Upper lobe of right lung (tissue), 1 donor: ENCODE results near the gene ANKRD13A. TPM values are rescaled to one million over a fixed set of nuclear protein-coding genes. Genes with fewer than 3 reads are reported as not detected.

ENCODE experiments used
- ATAC-seq: fragments of 200-7000 bp; cut with Tn5 transposase; one replicate; pipeline ENCODE4 v1.9.1; 2020; ENCODE audit warnings: mild to moderate bottlenecking, moderate library complexity
- DNase-seq: peaks from one replicate; pipeline ENCODE4 v3.0.0-alpha.2; 2020
- H3K27ac ChIP-seq: fragments of 200-600 bp; one replicate; pipeline ENCODE4 v1.8.0; 2022
- H3K27me3 ChIP-seq: fragments of 200-600 bp; one replicate; pipeline ENCODE4 v1.8.0; 2022; ENCODE audit warnings: mild to moderate bottlenecking
- H3K36me3 ChIP-seq: fragments of 200-600 bp; one replicate; pipeline ENCODE4 v1.8.0; 2022
- H3K4me1 ChIP-seq: fragments of 200-600 bp; one replicate; pipeline ENCODE4 v1.8.0; 2022
- H3K4me3 ChIP-seq: fragments of 200-600 bp; one replicate; pipeline ENCODE4 v1.8.0; 2022; ENCODE audit warnings: mild to moderate bottlenecking
- H3K9me3 ChIP-seq: fragments of 200-600 bp; one replicate; pipeline ENCODE4 v1.8.0; 2022
- intact Hi-C: fragments of 100-400 bp; cut with DNase I; formaldehyde crosslinking; loops from one replicate; pipeline ENCODE4 v1.11.0; 2022
- total RNA-seq: library from RNA; stranded (reverse); fragmentation: NEBNext Ultra II Directional; extraction: Animal tissue kit (Norgen Biotek cat#: 25700); gene quantifications from one replicate; pipeline ENCODE4 v1.2.1, GENCODE V29; 2021
- TF ChIP-seq, protein P1 (sequence below): fragments of 200-600 bp; IDR thresholded peaks from one replicate; pipeline ENCODE4 v1.8.0; 2022; ENCODE audit warnings: antibody characterized with exemption
- donor health status: DM: no; HTN: yes; CAD: no; lungs with severe emphysema.

The ANKRD13A gene
- total RNA-seq, 1 donor from 2014 or later, result 54.0 TPM

DNA sequence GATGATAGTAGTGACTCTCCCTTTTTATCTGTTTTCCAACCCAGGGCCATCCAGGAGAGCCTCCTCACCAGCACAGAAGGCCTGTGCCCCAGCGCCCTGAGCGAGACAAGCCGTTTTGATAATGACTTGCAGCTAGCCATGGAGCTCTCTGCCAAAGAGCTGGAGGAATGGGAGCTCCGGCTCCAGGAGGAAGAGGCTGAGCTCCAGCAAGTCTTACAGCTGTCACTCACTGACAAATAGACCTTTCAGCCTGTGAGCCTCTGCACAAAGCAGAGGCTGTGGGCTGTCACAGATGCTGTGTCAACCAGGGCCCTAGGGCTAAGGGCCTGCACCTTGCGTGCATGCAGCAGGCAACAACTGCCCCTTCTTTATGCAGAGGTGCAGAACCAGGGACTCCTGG lies 38.1 kb downstream of the ANKRD13A start:
- Histone ChIP-seq H3K27me3 (no peaks in the 10 kb centered on the region), H3K36me3 (peaks cover 68% of the 10 kb centered on the region), H3K4me3 (no peak overlapping the region), H3K9me3 (no peaks in the 10 kb centered on the region), H3K4me1 (peaks cover 17% of the 10 kb centered on the region), H3K27ac (peak overlapping the region; percentile 33)
- no peak for DNase-seq
- TF ChIP-seq, protein P1, sequence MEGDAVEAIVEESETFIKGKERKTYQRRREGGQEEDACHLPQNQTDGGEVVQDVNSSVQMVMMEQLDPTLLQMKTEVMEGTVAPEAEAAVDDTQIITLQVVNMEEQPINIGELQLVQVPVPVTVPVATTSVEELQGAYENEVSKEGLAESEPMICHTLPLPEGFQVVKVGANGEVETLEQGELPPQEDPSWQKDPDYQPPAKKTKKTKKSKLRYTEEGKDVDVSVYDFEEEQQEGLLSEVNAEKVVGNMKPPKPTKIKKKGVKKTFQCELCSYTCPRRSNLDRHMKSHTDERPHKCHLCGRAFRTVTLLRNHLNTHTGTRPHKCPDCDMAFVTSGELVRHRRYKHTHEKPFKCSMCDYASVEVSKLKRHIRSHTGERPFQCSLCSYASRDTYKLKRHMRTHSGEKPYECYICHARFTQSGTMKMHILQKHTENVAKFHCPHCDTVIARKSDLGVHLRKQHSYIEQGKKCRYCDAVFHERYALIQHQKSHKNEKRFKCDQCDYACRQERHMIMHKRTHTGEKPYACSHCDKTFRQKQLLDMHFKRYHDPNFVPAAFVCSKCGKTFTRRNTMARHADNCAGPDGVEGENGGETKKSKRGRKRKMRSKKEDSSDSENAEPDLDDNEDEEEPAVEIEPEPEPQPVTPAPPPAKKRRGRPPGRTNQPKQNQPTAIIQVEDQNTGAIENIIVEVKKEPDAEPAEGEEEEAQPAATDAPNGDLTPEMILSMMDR, result no peak
- intact Hi-C loops, result no loop called here
- ATAC-seq, result no peak

DNA sequence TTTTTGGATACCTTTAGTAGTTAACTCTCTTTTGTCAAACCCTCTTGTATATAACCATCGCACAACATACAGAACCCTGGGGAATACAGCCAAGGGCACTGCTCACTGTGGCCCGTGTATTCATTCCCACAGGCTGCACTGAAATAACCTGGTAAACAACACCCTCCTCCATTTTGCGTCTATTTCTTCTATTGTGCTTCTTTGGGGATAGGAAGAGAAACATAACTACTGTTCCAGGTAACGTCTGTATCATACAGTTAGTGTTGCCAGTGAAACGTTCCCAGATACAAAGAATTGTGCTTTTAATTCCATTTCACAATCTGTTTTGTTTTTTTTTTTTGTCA lies 39.5 kb downstream of the ANKRD13A start:
- peaks cover 25% of the 10 kb centered on the region for H3K4me1 ChIP-seq
- H3K9me3 ChIP-seq, result no peaks in the 10 kb centered on the region
- DNase-seq, result no peak
- peak overlapping the region; percentile 52 for H3K27ac ChIP-seq
- H3K4me3 ChIP-seq, result no peak overlapping the region
- TF ChIP-seq, protein P1, result no peak
- intact Hi-C loops, result no loop called here
- no peaks in the 10 kb centered on the region for H3K27me3 ChIP-seq
- peaks cover 59% of the 10 kb centered on the region for H3K36me3 ChIP-seq
- ATAC-seq, result no peak

DNA sequence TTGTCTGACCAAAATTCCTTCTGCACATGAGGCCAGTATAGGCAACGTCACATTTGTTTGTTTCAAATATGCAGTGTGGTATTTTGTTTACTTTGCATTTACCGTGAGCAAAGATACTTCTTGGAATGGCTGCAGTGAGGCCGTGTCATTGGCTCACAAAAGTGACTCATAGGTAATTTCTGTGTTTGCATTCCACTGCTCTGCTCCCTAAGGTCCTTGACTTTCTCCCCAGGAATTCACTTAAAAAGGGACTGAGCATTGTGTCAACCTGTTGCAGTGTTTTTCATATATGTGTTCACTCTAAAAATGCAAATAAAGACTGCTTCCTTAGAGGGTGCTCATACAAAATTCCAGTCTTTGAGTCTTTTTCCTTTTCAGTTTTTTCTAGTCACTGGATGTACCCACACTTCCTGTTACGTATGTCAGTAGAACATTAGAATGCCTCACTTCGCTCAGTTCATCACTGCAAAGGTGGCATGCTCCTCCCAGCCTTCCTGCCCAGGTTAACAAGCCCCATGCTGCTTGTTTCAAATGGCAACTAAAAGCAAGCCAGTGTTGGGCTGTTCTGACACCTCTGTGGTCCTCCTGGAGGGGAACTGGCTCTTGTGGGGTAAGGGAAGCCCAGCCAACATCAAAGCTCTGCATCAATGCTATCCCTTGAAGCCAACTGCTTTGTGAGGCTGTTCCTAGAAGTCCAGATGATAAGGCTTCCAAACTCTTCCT lies 40.0 kb downstream of the ANKRD13A start:
- ATAC-seq (peak; percentile 90), DNase-seq (no peak)
- no peak overlapping the region for H3K4me3 ChIP-seq
- peak overlapping the region; percentile 79 for H3K27ac ChIP-seq
- intact Hi-C loops, result no loop called here
- H3K4me1 ChIP-seq, result peaks cover 25% of the 10 kb centered on the region
- TF ChIP-seq, protein P1, result no peak
- no peaks in the 10 kb centered on the region for H3K9me3 ChIP-seq
- H3K36me3 ChIP-seq, result peaks cover 59% of the 10 kb centered on the region
- H3K27me3 ChIP-seq, result no peaks in the 10 kb centered on the region

DNA sequence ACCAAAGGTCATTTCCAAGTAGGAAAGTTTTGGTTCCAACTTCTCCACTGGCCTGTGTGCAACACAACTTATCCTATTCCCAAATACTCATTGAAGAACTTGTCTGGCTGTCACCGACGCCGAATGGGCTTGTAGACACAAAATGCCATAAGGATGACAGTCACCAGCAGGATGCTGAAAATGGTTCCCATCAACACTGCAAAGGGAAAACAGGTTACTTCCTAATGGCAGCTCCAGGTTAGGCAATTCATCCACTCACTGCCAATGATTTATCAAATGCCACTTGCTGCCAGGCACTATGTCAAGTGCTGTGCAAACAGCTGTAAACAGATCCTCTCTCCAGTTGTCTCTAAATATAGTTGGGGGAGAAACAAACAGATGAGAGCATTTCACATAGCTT lies 43.0 kb downstream of the ANKRD13A start:
- DNase-seq (no peak), ATAC-seq (no peak)
- no peak overlapping the region for H3K27ac ChIP-seq

DNA sequence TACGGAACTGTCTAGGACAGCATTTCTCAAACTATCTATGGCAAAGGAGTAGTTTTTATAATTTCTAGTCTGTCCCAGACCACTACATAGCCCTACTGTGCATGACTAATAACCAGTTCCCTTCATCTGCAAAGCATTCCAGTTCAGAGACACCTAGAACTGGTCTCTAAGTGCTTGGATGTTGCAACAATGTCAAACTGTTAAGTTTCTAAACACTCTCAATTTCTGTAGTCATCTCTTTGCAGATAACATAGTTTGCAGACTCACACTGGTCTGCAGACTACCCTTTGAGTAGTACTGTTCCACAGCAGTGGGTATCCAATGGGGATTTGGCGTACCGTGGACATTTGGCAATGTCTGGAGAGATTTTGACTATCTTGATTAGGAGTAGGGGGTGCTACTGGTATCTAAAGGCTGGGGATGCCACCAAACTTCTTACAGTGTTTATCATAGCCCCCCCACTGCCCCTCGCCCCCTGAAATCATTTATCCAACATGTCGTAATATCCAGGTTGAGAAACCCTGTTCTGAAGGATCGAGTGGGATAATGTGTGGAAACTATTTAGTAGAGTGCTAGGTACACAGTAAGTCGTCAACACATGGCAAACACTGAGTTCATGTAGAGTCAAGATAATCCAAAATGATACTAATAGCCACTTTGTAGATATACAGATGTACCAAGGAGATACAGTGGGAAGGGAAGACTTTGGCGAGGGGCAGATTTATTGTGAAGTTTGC lies 47.4 kb downstream of the ANKRD13A start:
- TF ChIP-seq, protein P1, result no peak
- DNase-seq (no peak), ATAC-seq (peak; percentile 3)
- peak overlapping the region; percentile 97 for H3K4me3 ChIP-seq
- peaks cover 19% of the 10 kb centered on the region for H3K36me3 ChIP-seq
- H3K9me3 ChIP-seq, result no peaks in the 10 kb centered on the region
- intact Hi-C loops, result no loop called here
- peaks cover 32% of the 10 kb centered on the region for H3K4me1 ChIP-seq
- no peaks in the 10 kb centered on the region for H3K27me3 ChIP-seq
- peak overlapping the region; percentile 88 for H3K27ac ChIP-seq

More for the DNA sequence above, 43.0 kb downstream of the ANKRD13A start:
- H3K4me3 ChIP-seq, result no peak overlapping the region
- TF ChIP-seq, protein P1, result no peak
- no peaks in the 10 kb centered on the region for H3K27me3 ChIP-seq
- intact Hi-C loops, result no loop called here
- peaks cover 36% of the 10 kb centered on the region for H3K4me1 ChIP-seq
- peaks cover 42% of the 10 kb centered on the region for H3K36me3 ChIP-seq
- H3K9me3 ChIP-seq, result no peaks in the 10 kb centered on the region
